ENCODE measurements around the gene RHBDF1. TPM values are rescaled to one million over a fixed set of nuclear protein-coding genes. Genes with fewer than 3 reads are reported as not detected.

Gene RHBDF1
- total and polyA plus RNA-seq, 2 experiments from 2014 or later, result 27.9 to 28.2 TPM

- H3K4me3 ChIP-seq, result no peak overlapping the region
- H3K27me3 ChIP-seq, result no peaks in the 10 kb centered on the region
- DNase-seq (ENCODE audit: low read depth in 1 of 2, low spot score in 1 of 2), result peak; percentile 45 to 54
- peaks cover 4% of the 10 kb centered on the region for H3K4me1 ChIP-seq (ENCODE audit: low read depth)
- no peaks in the 10 kb centered on the region for H3K9me3 ChIP-seq (ENCODE audit: low read depth)
- H3K36me3 ChIP-seq, result no peaks in the 10 kb centered on the region
- TF ChIP-seq CTCF (IDR thresholded peaks at IDR 0.05; ENCODE audit: low read depth, low read length), result no peak
- peak overlapping the region; percentile 76 for H3K27ac ChIP-seq
These were observed 19.1 kb upstream of the RHBDF1 start for GRCh38 chr16:91484-91883.

- no peak for DNase-seq (ENCODE audit: low read depth in 1 of 2, low spot score in 1 of 2)
- Histone ChIP-seq H3K4me3 (no peak overlapping the region), H3K36me3 (no peaks in the 10 kb centered on the region), H3K27me3 (no peaks in the 10 kb centered on the region), H3K27ac (no peak overlapping the region), H3K9me3 (ENCODE audit: low read depth) (no peaks in the 10 kb centered on the region), H3K4me1 (ENCODE audit: low read depth) (peaks cover 4% of the 10 kb centered on the region)
- TF ChIP-seq CTCF (IDR thresholded peaks at IDR 0.05; ENCODE audit: low read depth, low read length), result no peak
These were observed 17.2 kb upstream of the RHBDF1 start for GRCh38 chr16:89391-90302.

DNA sequence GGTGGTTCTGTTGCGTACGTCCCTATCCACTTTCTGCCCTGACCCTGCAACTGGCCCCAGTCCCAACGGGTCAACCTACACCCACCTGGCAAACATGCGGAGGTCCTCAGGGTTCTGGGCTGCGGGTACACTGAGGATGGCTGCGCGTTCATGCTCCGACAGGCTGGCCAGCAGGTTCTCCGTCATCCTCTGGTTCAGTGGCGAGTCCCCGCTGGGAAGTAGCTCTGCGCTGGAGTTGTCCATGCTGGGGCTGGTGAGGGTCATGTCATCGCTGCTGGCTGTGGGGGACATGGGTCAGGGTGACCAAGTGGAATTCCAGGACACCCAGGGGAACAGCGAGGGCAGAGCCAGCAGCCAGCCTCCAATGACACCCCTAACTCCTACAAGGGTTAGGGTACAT, 16.2 kb upstream of the RHBDF1 start:
- H3K9me3 ChIP-seq (ENCODE audit: low read depth), result no peaks in the 10 kb centered on the region

DNA sequence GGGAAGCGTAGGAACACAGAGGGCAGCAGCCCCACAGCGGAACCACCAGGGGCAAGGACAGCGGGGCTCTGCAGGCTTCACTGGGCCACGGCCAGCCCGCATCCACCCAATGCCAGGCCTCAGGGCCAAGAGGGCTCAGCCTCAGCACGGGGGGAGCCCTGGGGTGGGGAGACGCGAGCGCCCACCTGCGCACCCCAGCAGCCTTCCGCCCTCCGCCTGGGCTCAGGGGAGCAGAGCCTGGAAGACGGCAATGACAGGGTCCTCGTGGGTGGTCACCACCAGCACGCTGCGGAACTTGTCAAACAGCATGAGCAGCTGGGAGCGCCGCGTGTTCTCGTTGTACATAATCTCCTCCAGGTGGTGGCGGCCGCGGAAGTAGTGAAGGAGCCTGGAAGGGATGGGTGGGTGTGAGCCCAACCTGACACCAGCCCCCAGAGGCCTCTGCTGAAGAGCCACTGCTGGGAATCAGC, 14.1 kb upstream of the RHBDF1 start:
- Histone ChIP-seq H3K9me3 (ENCODE audit: low read depth) (no peaks in the 10 kb centered on the region), H3K4me3 (no peak overlapping the region), H3K36me3 (no peaks in the 10 kb centered on the region), H3K27me3 (no peaks in the 10 kb centered on the region), H3K4me1 (ENCODE audit: low read depth) (peaks cover 1% of the 10 kb centered on the region), H3K27ac (no peak overlapping the region)
- DNase-seq (ENCODE audit: low read depth in 1 of 2, low spot score in 1 of 2), result no peak
- TF ChIP-seq CTCF (IDR thresholded peaks at IDR 0.05; ENCODE audit: low read depth, low read length), result no peak

More for the DNA sequence above, 16.2 kb upstream of the RHBDF1 start:
- Histone ChIP-seq H3K27ac (no peak overlapping the region), H3K4me1 (ENCODE audit: low read depth) (peaks cover 4% of the 10 kb centered on the region), H3K4me3 (no peak overlapping the region), H3K27me3 (no peaks in the 10 kb centered on the region), H3K36me3 (no peaks in the 10 kb centered on the region)
- no peak for TF ChIP-seq CTCF (IDR thresholded peaks at IDR 0.05; ENCODE audit: low read depth, low read length)
- DNase-seq (ENCODE audit: low read depth in 1 of 2, low spot score in 1 of 2), result no peak

DNA sequence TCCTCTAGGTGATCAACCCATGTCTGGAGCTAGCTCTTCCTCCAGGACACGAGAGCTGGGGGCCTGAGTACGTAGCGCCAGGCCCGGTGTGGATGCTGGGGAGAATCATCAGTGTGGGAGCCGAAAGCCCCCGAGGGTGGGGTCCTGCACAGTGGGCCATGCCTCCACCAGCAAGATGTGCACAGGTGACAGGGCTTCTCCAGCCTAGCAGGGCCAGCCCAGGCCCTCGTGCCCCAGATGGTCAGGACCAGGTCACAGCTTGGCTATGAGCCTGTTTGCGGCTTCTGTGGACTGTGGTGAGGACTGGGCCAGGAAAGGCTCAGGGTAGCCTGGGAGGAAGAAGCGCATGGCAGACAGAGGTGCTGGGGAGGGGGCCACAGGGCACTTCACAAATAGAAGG, 13.4 kb upstream of the RHBDF1 start:
- no peak for DNase-seq (ENCODE audit: low read depth in 1 of 2, low spot score in 1 of 2)
- Histone ChIP-seq H3K36me3 (no peaks in the 10 kb centered on the region), H3K4me1 (ENCODE audit: low read depth) (no peaks in the 10 kb centered on the region), H3K27me3 (no peaks in the 10 kb centered on the region), H3K9me3 (ENCODE audit: low read depth) (no peaks in the 10 kb centered on the region), H3K27ac (no peak overlapping the region), H3K4me3 (no peak overlapping the region)
- no peak for TF ChIP-seq CTCF (IDR thresholded peaks at IDR 0.05; ENCODE audit: low read depth, low read length)
